HCT116 (cell line): ENCODE results near the gene FRMD7. TPM values are rescaled to one million over a fixed set of nuclear protein-coding genes. Genes with fewer than 3 reads are reported as not detected.

Source experiments
- ATAC-seq: fragments of 200-7000 bp; cut with Tn5 transposase; 2 replicates; pipeline ENCODE4 v1.9.1; 2020; ENCODE audit warnings: mild to moderate bottlenecking, moderate library complexity
- BruUV-seq: library from RNA; stranded (reverse); fragments of 400-500 nt; replicated peaks from 2 replicates; lab custom pipeline; 2021; lab: Mats Ljungman, UMichigan
- CTCF ChIA-PET: fragments of 300-600 bp; sonication (Branson Sonifier 250); formaldehyde crosslinking; loops from one replicate; lab custom pipeline; 2021; ENCODE audit warnings: antibody characterized with exemption; lab: Charles Lee
- POLR2A ChIA-PET: fragments of 300-600, 350-600 bp; sonication (Branson Sonifier 250); formaldehyde crosslinking; loops from one replicate; lab custom pipeline; 2021; ENCODE audit warnings: antibody characterized with exemption; lab: Charles Lee
- RAD21 ChIA-PET, 2 experiments: fragments of 300-600 bp; sonication (Branson Sonifier 250); formaldehyde crosslinking; loops; one replicate each; lab custom pipeline; 2023; ENCODE audit warnings: low total read pairs in 2 of 2; ENCODE audit not compliant: uncharacterized antibody in 2 of 2, unreplicated experiment in 2 of 2, low non-redundant PET in 1 of 2; lab: Charles Lee
- DNase-seq: peaks from one replicate; pipeline ENCODE4 v3.0.0-alpha.2; 2010; ENCODE audit warnings: low read depth, low spot score
- H2AFZ ChIP-seq: fragments of 200-600 bp; shearing (Covaris generic), sonication (generic); 2 replicates; pipeline ENCODE4 v1.6.1; 2017; ENCODE audit warnings: low read depth, mixed run types, mixed read lengths, antibody characterized with exemption, low read length; ENCODE audit not compliant: poor library complexity, severe bottlenecking
- H3K27ac ChIP-seq: 2 replicates; pipeline ENCODE4 v1.5.1; 2012; ENCODE audit warnings: low read depth, low read length
- H3K27me3 ChIP-seq: fragments of 200-600 bp; sonication (generic); 2 replicates; pipeline ENCODE4 v1.6.1; 2016; ENCODE audit warnings: mixed run types, low read length, mixed read lengths; ENCODE audit not compliant: insufficient read depth
- H3K36me3 ChIP-seq, 2 experiments: fragments of 200-500 bp in 1 of 2; fragments of 200-600 bp in 1 of 2; sonication (Bioruptor generic) in 1 of 2; sonication (generic) in 1 of 2; 2 replicates each; pipeline versions ENCODE4 v1.5.1 to v1.6.1; 2014 to 2016; ENCODE audit warnings: low read length in 2 of 2, inconsistent platforms in 1 of 2, mixed read lengths in 1 of 2, mixed run types in 1 of 2; ENCODE audit not compliant: insufficient read depth in 2 of 2, control insufficient read depth in 1 of 2
- H3K4me1 ChIP-seq, 2 experiments: fragments of 200-600 bp in 1 of 2; sonication (generic) in 1 of 2; 2 replicates each; pipeline versions ENCODE4 v1.5.1 to v1.6.1; 2012 to 2017; ENCODE audit warnings: low read length in 2 of 2, inconsistent platforms in 1 of 2, mild to moderate bottlenecking in 1 of 2, mixed read lengths in 1 of 2, mixed run types in 1 of 2, moderate library complexity in 1 of 2; ENCODE audit not compliant: insufficient read depth in 2 of 2, control insufficient read depth in 1 of 2
- H3K4me2 ChIP-seq: fragments of 200-600 bp; sonication (generic); 2 replicates; pipeline ENCODE4 v1.6.1; 2017; ENCODE audit warnings: mixed run types, low read length, mixed read lengths
- H3K4me3 ChIP-seq, 2 experiments: fragments of 200-600 bp in 1 of 2; sonication (generic) in 1 of 2; replicated peaks in 1 of 2; 2 replicates each; pipeline ENCODE4 v1.5.1; 2011 to 2016; ENCODE audit warnings: low read length in 2 of 2, control low read depth in 1 of 2, low read depth in 1 of 2, mild to moderate bottlenecking in 1 of 2, mixed read lengths in 1 of 2, mixed run types in 1 of 2
- H3K79me2 ChIP-seq: fragments of 200-600 bp; sonication (generic); 2 replicates; pipeline ENCODE4 v1.6.1; 2017; ENCODE audit warnings: mild to moderate bottlenecking, mixed run types, low read length, moderate library complexity, mixed read lengths; ENCODE audit not compliant: insufficient read depth
- H3K9ac ChIP-seq: fragments of 200-600 bp; sonication (generic); 2 replicates; pipeline ENCODE4 v1.6.1; 2016; ENCODE audit warnings: low read length, mixed read lengths
- H3K9me2 ChIP-seq: fragments of 200-600 bp; sonication (generic), shearing (Covaris generic); 2 replicates; pipeline ENCODE4 v1.6.1; 2017; ENCODE audit warnings: mixed run types, mild to moderate bottlenecking, moderate library complexity; ENCODE audit not compliant: insufficient read depth
- H3K9me3 ChIP-seq, 2 experiments: fragments of 200-500 bp in 1 of 2; fragments of 200-600 bp in 1 of 2; sonication (Bioruptor generic) in 1 of 2; sonication (generic) in 1 of 2; 2 replicates each; pipeline ENCODE4 v1.6.1; 2014 to 2017; ENCODE audit warnings: low read length in 2 of 2, mixed read lengths in 2 of 2, inconsistent platforms in 1 of 2, low read depth in 1 of 2, mild to moderate bottlenecking in 1 of 2, mixed run types in 1 of 2, moderate library complexity in 1 of 2; ENCODE audit not compliant: control insufficient read depth in 1 of 2, insufficient read depth in 1 of 2
- H4K20me1 ChIP-seq: fragments of 200-600 bp; sonication (generic), shearing (Covaris generic); 2 replicates; pipeline ENCODE4 v1.6.1; 2017; ENCODE audit warnings: mixed run types, mild to moderate bottlenecking, moderate library complexity; ENCODE audit not compliant: insufficient read depth
- ATF3 ChIP-seq: IDR thresholded peaks from 2 replicates; pipeline ENCODE4 v1.6.1; 2012
- CBX3 ChIP-seq: IDR thresholded peaks from 2 replicates; pipeline ENCODE4 v1.6.1; 2012; ENCODE audit warnings: low read depth
- EGR1 ChIP-seq: IDR thresholded peaks from 2 replicates; pipeline ENCODE4 v1.6.1; 2012; ENCODE audit warnings: low read depth
- POLR2AphosphoS5 ChIP-seq: IDR thresholded peaks from 2 replicates; pipeline ENCODE4 v1.6.1; 2011; ENCODE audit warnings: mild to moderate bottlenecking, low read depth, low read length, moderate library complexity
- YY1 ChIP-seq: IDR thresholded peaks from 2 replicates; pipeline ENCODE4 v1.6.1; 2011; ENCODE audit warnings: low read length, low read depth, moderate library complexity, mild to moderate bottlenecking; ENCODE audit not compliant: insufficient replicate concordance; ENCODE audit errors: extremely low read depth
- ZBTB33 ChIP-seq: IDR thresholded peaks from 2 replicates; pipeline ENCODE4 v1.6.1; 2011; ENCODE audit warnings: mild to moderate bottlenecking, low read length, moderate library complexity; ENCODE audit not compliant: insufficient replicate concordance; ENCODE audit errors: extremely low read depth
- ZFX ChIP-seq: fragments of 450-650 bp; IDR thresholded peaks from 2 replicates; pipeline ENCODE4 v1.6.1; 2017
- intact Hi-C: fragments of 100-400 bp; cut with micrococcal nuclease; formaldehyde crosslinking; loops from 2 replicates; pipeline ENCODE4 v1.10.0; 2022
- total RNA-seq: library from RNA; stranded (reverse); gene quantifications from one replicate; pipeline ENCODE4 v1.2.1, GENCODE V29; 2021; ENCODE audit not compliant: unreplicated experiment

Gene FRMD7
- total RNA-seq, 1 experiment from 2014 or later = not detected

GRCh38 chrX:132077414-132077813 is 50.4 kb downstream of the FRMD7 start:
- no peak for ATAC-seq
- CTCF ChIA-PET = no interaction called here
- intact Hi-C loops = no loop called here

More at GRCh38 chrX:132077414-132077813, 50.4 kb downstream of the FRMD7 start:
- Histone ChIP-seq H3K9ac (no peak overlapping the region), H4K20me1 (no peaks in the 10 kb centered on the region), H3K36me3 (no peaks in the 10 kb centered on the region), H2AFZ (no peak overlapping the region), H3K27me3 (no peaks in the 10 kb centered on the region), H3K9me2 (no peaks in the 10 kb centered on the region), H3K4me1 (no peaks in the 10 kb centered on the region), H3K9me3 (no peaks in the 10 kb centered on the region), H3K79me2 (no peaks in the 10 kb centered on the region), H3K27ac (no peak overlapping the region), H3K4me3 (no peak overlapping the region), H3K4me2 (no peak overlapping the region)
- TF ChIP-seq POLR2AphosphoS5 (no peak), ZBTB33 (no peak), EGR1 (no peak), YY1 (no peak), CBX3 (no peak), ZFX (no peak), ATF3 (no peak)
- ChIA-PET RAD21 (no interaction called here), POLR2A (no interaction called here)
- no peak for DNase-seq
- no TSS peak for BruUV-seq
